Trophoblast cell (in vitro differentiated cells and primary cell): ENCODE measurements around the gene UGT2A1. TPM values are rescaled to one million over a fixed set of nuclear protein-coding genes. Genes with fewer than 3 reads are reported as not detected.

Experiments used
- DNase-seq, 2 donors: peaks; one replicate each; pipeline ENCODE4 v3.0.0-alpha.2; 2016
- H2AFZ ChIP-seq: 2 replicates; pipeline ENCODE4 v1.6.1; 2013; ENCODE audit warnings: low read length, moderate library complexity, mild to moderate bottlenecking; ENCODE audit not compliant: insufficient read depth, poor library complexity
- H2AK5ac ChIP-seq: 2 replicates; pipeline ENCODE4 v1.6.1; 2013; ENCODE audit warnings: mild to moderate bottlenecking, low read length
- H2BK120ac ChIP-seq: 2 replicates; pipeline ENCODE4 v1.6.1; 2013; ENCODE audit warnings: low read length, mild to moderate bottlenecking, moderate library complexity; ENCODE audit not compliant: insufficient read depth, poor library complexity
- H2BK12ac ChIP-seq: 2 replicates; pipeline ENCODE4 v1.6.1; 2013; ENCODE audit warnings: mild to moderate bottlenecking, low read length, moderate library complexity
- H2BK5ac ChIP-seq: 2 replicates; pipeline ENCODE4 v1.6.1; 2013; ENCODE audit warnings: low read length, low read depth, moderate library complexity, mild to moderate bottlenecking; ENCODE audit not compliant: poor library complexity
- H3K14ac ChIP-seq: 2 replicates; pipeline ENCODE4 v1.6.1; 2013; ENCODE audit warnings: mild to moderate bottlenecking, low read length
- H3K18ac ChIP-seq: 2 replicates; pipeline ENCODE4 v1.6.1; 2013; ENCODE audit warnings: mild to moderate bottlenecking, low read length
- H3K23ac ChIP-seq: 2 replicates; pipeline ENCODE4 v1.6.1; 2013; ENCODE audit warnings: low read length
- H3K27ac ChIP-seq: 2 replicates; pipeline ENCODE4 v1.5.1; 2013; ENCODE audit warnings: low read depth, mild to moderate bottlenecking, inconsistent platforms, low read length, moderate library complexity
- H3K27me3 ChIP-seq: 2 replicates; pipeline ENCODE4 v1.6.1; 2013; ENCODE audit warnings: inconsistent platforms, mild to moderate bottlenecking, low read length, moderate library complexity; ENCODE audit not compliant: insufficient read depth
- H3K36me3 ChIP-seq, 2 experiments: 1 replicate in 1 of 2; 2 replicates in 1 of 2; pipeline ENCODE4 v1.6.1; 2013; ENCODE audit warnings: low read length in 2 of 2, mild to moderate bottlenecking in 2 of 2, moderate library complexity in 1 of 2; ENCODE audit not compliant: insufficient read depth in 2 of 2, control insufficient read depth in 1 of 2
- H3K4ac ChIP-seq: 2 replicates; pipeline ENCODE4 v1.6.1; 2013; ENCODE audit warnings: low read depth, mild to moderate bottlenecking, low read length, moderate library complexity
- H3K4me1 ChIP-seq, 2 experiments: 1 replicate in 1 of 2; 2 replicates in 1 of 2; pipeline ENCODE4 v1.6.1; 2013; ENCODE audit warnings: low read length in 2 of 2, mild to moderate bottlenecking in 2 of 2, moderate library complexity in 1 of 2; ENCODE audit not compliant: insufficient read depth in 2 of 2, control insufficient read depth in 1 of 2
- H3K4me2 ChIP-seq: 2 replicates; pipeline ENCODE4 v1.6.1; 2013; ENCODE audit warnings: inconsistent platforms, mild to moderate bottlenecking, low read length, moderate library complexity
- H3K4me3 ChIP-seq: 2 replicates; pipeline ENCODE4 v1.5.1; 2013; ENCODE audit warnings: mild to moderate bottlenecking, low read depth, low read length, inconsistent platforms
- H3K79me1 ChIP-seq: one replicate; pipeline ENCODE4 v1.6.1; 2013; ENCODE audit warnings: low read length
- H3K79me2 ChIP-seq: 2 replicates; pipeline ENCODE4 v1.6.1; 2013; ENCODE audit warnings: low read length, mild to moderate bottlenecking; ENCODE audit not compliant: control insufficient read depth, insufficient read depth, poor library complexity
- H3K9ac ChIP-seq: 2 replicates; pipeline ENCODE4 v1.6.1; 2013; ENCODE audit warnings: mild to moderate bottlenecking, low read length
- H3K9me3 ChIP-seq: 2 replicates; pipeline ENCODE4 v1.6.1; 2013; ENCODE audit warnings: low read depth, mild to moderate bottlenecking, control low read depth, inconsistent platforms, low read length; ENCODE audit not compliant: insufficient read depth
- H4K12ac ChIP-seq: 2 replicates; pipeline ENCODE4 v1.6.1; 2013; ENCODE audit warnings: low read depth, mild to moderate bottlenecking, low read length, moderate library complexity
- H4K8ac ChIP-seq: 2 replicates; pipeline ENCODE4 v1.6.1; 2013; ENCODE audit warnings: low read depth, mild to moderate bottlenecking, low read length, moderate library complexity
- H4K91ac ChIP-seq: one replicate; pipeline ENCODE4 v1.6.1; 2013; ENCODE audit warnings: low read depth, mild to moderate bottlenecking, low read length, moderate library complexity
- WGBS: extraction: QIAGEN DNeasy Blood & Tissue Kit; methylation state at CpG from one replicate; pipeline ENCODE4 v1.1.7; 2013; ENCODE audit warnings: missing lambda C conversion rate; ENCODE audit not compliant: insufficient read length, insufficient coverage; ENCODE audit errors: extremely low coverage; 5-methylcytosine and 5-hydroxymethylcytosine counted together
- polyA plus RNA-seq: library from polyadenylated mRNA; stranded (reverse); fragments of 200-250 nt; gene quantifications from 2 replicates; pipeline ENCODE4 v1.2.3, GENCODE V29; 2013

Gene UGT2A1
- polyA plus RNA-seq, result 0.07 TPM in 2 replicates

- WGBS, result no CpG with 5 or more reads among the region's 1 CpG
These were observed at the start of gene UGT2A1 for GRCh38 chr4:69653147-69653546. Gene UGT2A1, minus strand, starts transcription at chr4:69653247. Its CDS starts 5,603 bp downstream, at chr4:69647644.

GRCh38 chr4:69702201-69702600 is 49.2 kb upstream of the UGT2A1 start:
- H3K79me1 ChIP-seq, result no peaks in the 10 kb centered on the region
- no peak overlapping the region for H3K4me2 ChIP-seq
- H3K36me3 ChIP-seq, result no peaks in the 10 kb centered on the region
- H3K4ac ChIP-seq, result no peak overlapping the region
- no peaks in the 10 kb centered on the region for H3K9me3 ChIP-seq
- no peak overlapping the region for H3K27ac ChIP-seq
- H3K9ac ChIP-seq, result no peak overlapping the region
- H3K79me2 ChIP-seq, result no peaks in the 10 kb centered on the region
- H3K14ac ChIP-seq, result no peak overlapping the region
- no peak overlapping the region for H4K8ac ChIP-seq
- no peak overlapping the region for H4K12ac ChIP-seq
- no peak overlapping the region for H2AK5ac ChIP-seq
- no peak overlapping the region for H3K18ac ChIP-seq
- no peak overlapping the region for H4K91ac ChIP-seq
- H3K4me3 ChIP-seq, result no peak overlapping the region
- no peak overlapping the region for H3K23ac ChIP-seq
- H2BK5ac ChIP-seq, result no peak overlapping the region
- WGBS, result 100% methylated on average over 1 of the region's 3 CpGs
- H3K27me3 ChIP-seq, result no peaks in the 10 kb centered on the region
- H2BK120ac ChIP-seq, result no peak overlapping the region
- H3K4me1 ChIP-seq, result no peaks in the 10 kb centered on the region
- H2AFZ ChIP-seq, result no peak overlapping the region
- no peak overlapping the region for H2BK12ac ChIP-seq
- peak in 1 of 2 donors; percentile 15 for DNase-seq

More at GRCh38 chr4:69653147-69653546, at the start of gene UGT2A1:
- H3K79me2 ChIP-seq, result no peaks in the 10 kb centered on the region
- no peak within 1 kb of the TSS for H3K9ac ChIP-seq
- DNase-seq, result no peak
- no peak within 1 kb of the TSS for H2BK120ac ChIP-seq
- no peaks in the 10 kb centered on the region for H3K9me3 ChIP-seq
- no peaks in the 10 kb centered on the region for H3K79me1 ChIP-seq
- H3K4me2 ChIP-seq, result no peak within 1 kb of the TSS
- H2AK5ac ChIP-seq, result no peak within 1 kb of the TSS
- no peak within 1 kb of the TSS for H3K14ac ChIP-seq
- H4K12ac ChIP-seq, result no peak within 1 kb of the TSS
- no peaks in the 10 kb centered on the region for H3K4me1 ChIP-seq
- H3K23ac ChIP-seq, result no peak within 1 kb of the TSS
- H3K36me3 ChIP-seq, result no peaks in the 10 kb centered on the region
- H3K4me3 ChIP-seq, result no peak within 1 kb of the TSS
- no peak within 1 kb of the TSS for H4K8ac ChIP-seq
- H3K27me3 ChIP-seq, result no peaks in the 10 kb centered on the region
- H3K18ac ChIP-seq, result no peak within 1 kb of the TSS
- H4K91ac ChIP-seq, result no peak within 1 kb of the TSS
- H2BK12ac ChIP-seq, result no peak within 1 kb of the TSS
- no peak within 1 kb of the TSS for H2AFZ ChIP-seq
- no peak within 1 kb of the TSS for H2BK5ac ChIP-seq
- H3K4ac ChIP-seq, result no peak within 1 kb of the TSS
- no peak within 1 kb of the TSS for H3K27ac ChIP-seq

- no peak overlapping the region for H4K91ac ChIP-seq
- H2AFZ ChIP-seq, result no peak overlapping the region
- H3K27me3 ChIP-seq, result no peaks in the 10 kb centered on the region
- no peak overlapping the region for H3K18ac ChIP-seq
- H3K14ac ChIP-seq, result no peak overlapping the region
- no peaks in the 10 kb centered on the region for H3K79me1 ChIP-seq
- H3K27ac ChIP-seq, result no peak overlapping the region
- no peaks in the 10 kb centered on the region for H3K36me3 ChIP-seq
- no peak overlapping the region for H4K8ac ChIP-seq
- no peak overlapping the region for H2BK120ac ChIP-seq
- H2BK12ac ChIP-seq, result no peak overlapping the region
- no peaks in the 10 kb centered on the region for H3K4me1 ChIP-seq
- DNase-seq, result no peak
- H4K12ac ChIP-seq, result no peak overlapping the region
- H2BK5ac ChIP-seq, result no peak overlapping the region
- H3K9ac ChIP-seq, result no peak overlapping the region
- H3K4me2 ChIP-seq, result no peak overlapping the region
- H3K79me2 ChIP-seq, result no peaks in the 10 kb centered on the region
- H3K4me3 ChIP-seq, result no peak overlapping the region
- H3K4ac ChIP-seq, result no peak overlapping the region
- WGBS, result no CpG with 5 or more reads among the region's 4 CpGs
- no peak overlapping the region for H2AK5ac ChIP-seq
- no peaks in the 10 kb centered on the region for H3K9me3 ChIP-seq
- no peak overlapping the region for H3K23ac ChIP-seq
These were observed 48.6 kb upstream of the UGT2A1 start for GRCh38 chr4:69701696-69702095.

- H3K36me3 ChIP-seq, result no peaks in the 10 kb centered on the region
- H3K9me3 ChIP-seq, result no peaks in the 10 kb centered on the region
- no peak overlapping the region for H2BK120ac ChIP-seq
These were observed 44.6 kb upstream of the UGT2A1 start for GRCh38 chr4:69697536-69698242.

More at GRCh38 chr4:69697536-69698242, 44.6 kb upstream of the UGT2A1 start:
- Histone ChIP-seq H3K27me3 (no peaks in the 10 kb centered on the region), H3K4me2 (no peak overlapping the region), H4K91ac (no peak overlapping the region), H4K8ac (no peak overlapping the region), H3K79me2 (no peaks in the 10 kb centered on the region), H2AFZ (no peak overlapping the region), H3K18ac (no peak overlapping the region), H3K4ac (no peak overlapping the region), H2AK5ac (no peak overlapping the region), H3K4me3 (no peak overlapping the region), H2BK12ac (no peak overlapping the region), H3K14ac (no peak overlapping the region), H3K9ac (no peak overlapping the region), H4K12ac (no peak overlapping the region), H3K23ac (no peak overlapping the region), H3K4me1 (no peaks in the 10 kb centered on the region), H3K27ac (no peak overlapping the region), H2BK5ac (no peak overlapping the region), H3K79me1 (no peaks in the 10 kb centered on the region)
- WGBS, result no CpG with 5 or more reads among the region's 1 CpG
- DNase-seq, result no peak
